NCI-H1417 (cell line): ENCODE measurements around the gene AGMAT.

Source experiments
- DNase-seq, 3 experiments: peaks; one replicate each; lab custom pipeline; 2025; lab: John Stamatoyannopoulos, UW

The AGMAT gene, protein sequence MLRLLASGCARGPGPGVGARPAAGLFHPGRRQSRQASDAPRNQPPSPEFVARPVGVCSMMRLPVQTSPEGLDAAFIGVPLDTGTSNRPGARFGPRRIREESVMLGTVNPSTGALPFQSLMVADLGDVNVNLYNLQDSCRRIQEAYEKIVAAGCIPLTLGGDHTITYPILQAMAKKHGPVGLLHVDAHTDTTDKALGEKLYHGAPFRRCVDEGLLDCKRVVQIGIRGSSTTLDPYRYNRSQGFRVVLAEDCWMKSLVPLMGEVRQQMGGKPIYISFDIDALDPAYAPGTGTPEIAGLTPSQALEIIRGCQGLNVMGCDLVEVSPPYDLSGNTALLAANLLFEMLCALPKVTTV

DNA sequence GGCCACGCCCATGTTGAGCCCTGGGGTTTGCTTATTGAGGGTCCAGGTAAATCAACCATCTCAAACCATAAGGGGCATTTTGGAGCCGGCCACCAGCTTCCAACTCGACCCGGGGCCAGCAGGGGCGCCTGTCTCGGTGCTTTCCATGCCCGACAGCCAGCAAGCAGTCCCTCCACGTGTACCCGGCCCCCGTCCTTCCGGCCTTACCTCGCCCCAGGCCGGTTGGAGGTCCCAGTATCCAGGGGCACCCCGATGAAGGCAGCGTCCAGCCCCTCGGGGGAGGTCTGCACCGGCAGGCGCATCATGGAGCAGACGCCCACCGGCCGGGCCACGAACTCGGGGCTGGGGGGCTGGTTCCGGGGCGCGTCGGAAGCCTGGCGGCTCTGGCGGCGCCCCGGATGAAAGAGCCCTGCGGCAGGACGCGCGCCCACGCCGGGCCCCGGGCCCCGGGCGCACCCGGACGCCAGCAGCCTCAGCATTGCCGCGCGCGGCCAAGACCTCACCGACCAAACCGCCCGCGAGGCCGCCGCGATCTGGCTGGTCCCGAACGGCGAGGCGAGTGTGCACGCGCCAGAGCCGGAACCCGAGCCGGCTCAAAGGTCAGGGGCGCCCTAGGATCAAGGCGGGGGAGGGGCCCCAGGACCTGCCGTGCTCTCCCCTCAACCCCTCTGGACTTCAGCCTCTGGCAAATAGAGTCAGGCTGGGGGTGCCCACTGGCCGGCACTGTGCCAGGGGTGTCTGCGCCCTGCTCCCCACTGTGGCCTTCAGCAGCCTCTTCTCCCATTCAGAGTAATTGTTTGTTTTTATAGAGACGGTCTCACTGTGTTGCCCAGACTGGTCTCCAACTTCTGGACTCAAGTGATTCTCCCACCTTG lies at the start of gene AGMAT:
AGMAT (minus strand) TSS at position 563 of the 875 bp plus-strand sequence; CDS start at position 479, 84 bp downstream.
- DNase-seq: peak in 2 of 3 experiments; percentile 61 to 63

DNA sequence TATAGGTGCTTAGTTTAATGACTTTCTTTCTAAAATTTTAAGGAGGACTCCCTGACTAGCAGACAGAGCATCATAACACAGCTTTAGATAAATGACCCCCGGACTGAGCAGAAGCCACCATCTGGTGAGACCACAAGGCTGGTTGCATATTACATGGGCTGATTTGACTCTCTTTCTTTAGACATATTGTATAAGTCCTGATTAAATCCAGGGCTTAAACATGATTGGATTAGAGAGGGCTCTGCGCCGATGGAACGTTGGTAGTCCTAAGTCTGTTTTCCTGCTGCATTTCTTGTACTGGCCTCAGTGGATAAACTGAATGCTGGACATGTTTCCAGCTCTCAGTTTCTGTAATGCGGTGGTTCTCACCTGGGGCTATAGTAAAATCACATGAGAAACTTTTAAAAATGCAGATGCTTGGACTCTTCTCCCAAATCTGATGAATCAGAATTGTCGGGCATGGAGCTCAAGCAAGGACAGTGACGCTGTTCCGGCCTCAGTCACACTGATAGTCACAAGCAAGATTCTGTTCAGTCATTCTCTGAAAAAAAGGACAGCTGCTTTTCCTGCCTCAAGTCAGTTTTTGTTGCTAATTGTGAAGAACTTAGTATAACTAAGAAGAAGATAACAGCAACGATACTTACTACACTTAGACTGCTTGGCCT lies 49.0 kb upstream of the AGMAT start:
- no peak for DNase-seq

DNA sequence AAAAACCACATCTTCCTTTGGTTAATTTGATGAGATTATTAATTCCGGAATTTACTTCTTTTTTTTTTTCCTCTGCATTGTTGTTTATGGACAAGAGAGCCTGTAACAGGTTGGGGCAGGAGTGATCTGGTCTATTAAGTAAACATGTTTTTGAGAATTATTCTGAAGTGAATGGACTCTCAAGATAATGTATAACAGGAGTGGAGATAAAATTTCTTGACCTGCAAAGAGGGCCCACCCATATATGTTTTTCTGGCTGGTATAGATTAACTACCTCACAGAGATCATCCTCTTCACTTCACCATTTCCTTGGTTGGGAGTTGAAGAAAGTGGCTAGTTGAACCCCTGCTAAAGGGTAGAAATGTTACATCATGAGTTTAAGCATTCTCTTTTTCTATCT lies 43.2 kb upstream of the AGMAT start:
- DNase-seq: no peak

DNA sequence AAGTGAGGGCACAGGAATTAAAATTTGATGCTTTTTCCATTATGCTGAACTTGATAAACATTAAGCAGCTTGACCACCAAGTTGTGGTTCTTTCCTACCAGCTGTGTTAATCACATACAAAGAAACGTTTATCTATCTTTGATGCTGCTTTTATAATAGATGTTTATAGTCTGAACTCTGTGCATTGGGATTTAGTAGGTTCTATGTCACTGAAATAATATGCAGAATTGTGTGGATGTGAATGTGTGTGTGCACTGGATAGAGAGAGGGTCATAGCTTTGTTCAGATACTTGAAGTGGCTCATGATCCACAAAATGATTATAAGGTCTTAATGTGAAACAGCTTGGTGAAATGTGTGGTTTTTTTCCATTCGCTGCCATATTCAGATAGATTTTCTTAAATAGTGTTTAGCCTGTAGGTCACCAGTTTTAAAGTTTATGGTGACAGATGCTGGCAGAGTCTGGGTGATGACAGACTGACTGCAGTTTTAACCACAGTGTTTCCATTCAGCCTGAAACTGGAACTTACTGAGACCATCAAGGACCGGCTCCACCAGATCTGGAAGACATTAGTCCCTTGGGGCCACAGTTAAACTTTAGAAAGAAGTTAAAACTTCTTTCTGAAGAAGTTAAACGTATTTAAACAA lies 42.6 kb upstream of the AGMAT start:
- no peak for DNase-seq

DNA sequence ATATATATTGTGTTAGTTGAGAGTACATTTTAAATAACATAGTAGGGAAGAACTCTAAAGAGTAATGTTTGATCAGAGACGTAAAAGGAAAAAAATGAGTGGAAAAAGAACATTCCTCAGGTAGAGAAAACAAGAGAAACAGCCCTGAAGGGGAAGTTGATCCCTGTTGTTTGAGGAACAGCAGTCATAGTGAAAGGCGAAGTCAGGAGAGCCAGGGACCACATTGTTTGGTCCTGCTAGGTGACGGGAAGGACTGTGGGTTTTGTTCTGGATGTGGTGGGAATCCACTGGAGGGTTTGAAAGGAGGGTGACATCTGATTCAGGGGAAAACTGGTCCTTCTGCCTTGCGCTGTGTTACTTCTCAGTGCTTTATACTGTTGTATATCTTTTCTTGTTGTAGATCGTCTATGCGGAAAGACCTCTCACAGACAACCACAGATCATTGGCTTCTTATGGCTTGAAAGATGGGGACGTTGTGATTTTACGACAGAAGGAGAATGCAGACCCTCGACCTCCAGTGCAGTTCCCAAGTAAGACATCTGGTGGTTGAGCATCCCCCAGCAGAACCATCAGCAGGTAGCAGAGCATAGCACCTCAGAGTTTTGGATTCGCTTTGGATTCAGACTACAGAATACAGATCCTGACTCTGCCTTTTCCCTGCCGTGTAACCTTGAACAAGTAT lies 41.6 kb upstream of the AGMAT start:
- no peak for DNase-seq

DNA sequence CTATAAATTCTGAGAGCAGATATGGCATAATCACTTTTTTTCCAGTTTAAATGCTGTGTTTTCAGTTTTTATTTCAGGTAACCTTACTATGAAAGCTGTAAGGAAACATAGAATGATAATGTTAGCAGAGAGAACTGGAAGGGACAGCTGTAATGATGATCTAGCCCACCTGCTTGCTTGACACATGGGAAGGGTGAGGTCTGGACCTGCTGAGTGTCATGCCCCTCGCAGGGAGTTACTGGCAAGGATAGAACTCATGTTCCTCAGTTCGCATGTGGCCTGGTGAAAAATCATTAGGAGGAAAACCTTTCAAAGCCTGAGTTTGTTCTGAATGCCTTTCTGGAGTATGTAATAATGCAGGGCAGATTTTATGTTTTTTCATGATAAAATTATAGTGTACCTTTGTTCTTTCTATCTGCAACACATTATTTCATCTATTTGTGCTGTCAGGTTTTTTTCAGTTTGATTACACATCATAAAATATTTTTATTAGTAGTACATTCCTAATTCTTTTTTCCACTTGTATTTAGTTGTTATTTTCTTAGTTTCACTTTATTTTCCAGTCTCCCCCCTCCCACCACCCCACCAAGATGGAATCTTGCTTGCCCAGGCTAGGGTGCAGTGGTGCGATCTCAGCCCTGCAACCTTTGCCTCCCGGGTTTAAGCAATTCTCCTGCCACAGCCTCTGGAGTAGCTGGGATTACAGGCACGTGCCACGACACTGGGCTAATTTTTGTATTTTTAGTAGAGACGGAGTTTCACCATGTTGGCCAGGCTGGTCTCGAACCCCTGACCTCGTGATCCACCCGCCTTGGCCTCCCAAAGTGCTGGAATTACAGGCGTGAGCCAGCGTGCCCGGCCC lies 40.4 kb upstream of the AGMAT start:
- no peak for DNase-seq

DNA sequence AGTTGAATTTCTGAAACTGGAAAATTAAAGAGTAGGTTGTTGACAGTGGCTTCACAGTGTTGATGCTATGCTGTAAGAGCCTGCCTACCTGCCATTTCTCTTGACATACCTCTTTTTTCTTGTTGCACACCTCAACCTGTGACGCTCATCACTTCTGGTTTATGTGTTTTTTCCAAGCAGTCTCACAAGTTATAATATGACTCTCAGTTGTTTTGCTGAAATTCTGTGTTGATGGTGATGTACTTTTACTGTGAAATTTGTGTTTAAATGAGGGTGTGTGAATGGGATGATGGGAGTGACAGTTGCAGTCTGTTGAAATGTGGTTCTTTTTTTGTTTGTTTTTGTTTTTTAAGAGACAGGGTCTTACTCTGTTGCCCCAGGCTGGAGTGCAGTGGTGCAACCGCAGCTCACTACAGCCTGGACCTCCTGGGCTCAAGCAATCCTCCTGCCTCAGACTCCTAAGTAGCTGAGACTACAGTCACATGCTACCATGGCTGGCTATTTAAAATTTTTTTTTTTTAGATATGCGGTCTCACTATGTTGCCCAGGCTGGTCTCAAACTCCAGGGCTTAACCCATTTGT lies 39.4 kb upstream of the AGMAT start:
- no peak for DNase-seq

DNA sequence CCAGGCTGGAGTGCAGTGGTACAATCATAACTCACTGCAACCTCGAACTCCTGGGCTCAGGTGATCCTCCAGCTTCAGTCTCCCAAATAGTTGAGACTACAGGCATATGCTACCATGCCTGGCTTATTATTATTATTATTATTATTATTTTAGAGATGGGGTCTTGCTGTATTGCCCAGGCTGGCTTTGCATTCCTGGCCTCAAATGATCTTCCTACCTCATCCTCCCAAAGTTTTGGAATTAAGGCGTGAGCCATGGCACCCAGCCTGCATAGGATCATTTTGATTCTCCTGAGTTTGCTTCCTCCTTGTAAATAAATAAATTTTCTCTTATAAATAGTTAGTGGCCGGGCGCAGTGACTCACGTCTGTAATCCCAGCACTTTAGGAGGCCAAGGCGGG lies 38.6 kb upstream of the AGMAT start:
- DNase-seq: no peak

DNA sequence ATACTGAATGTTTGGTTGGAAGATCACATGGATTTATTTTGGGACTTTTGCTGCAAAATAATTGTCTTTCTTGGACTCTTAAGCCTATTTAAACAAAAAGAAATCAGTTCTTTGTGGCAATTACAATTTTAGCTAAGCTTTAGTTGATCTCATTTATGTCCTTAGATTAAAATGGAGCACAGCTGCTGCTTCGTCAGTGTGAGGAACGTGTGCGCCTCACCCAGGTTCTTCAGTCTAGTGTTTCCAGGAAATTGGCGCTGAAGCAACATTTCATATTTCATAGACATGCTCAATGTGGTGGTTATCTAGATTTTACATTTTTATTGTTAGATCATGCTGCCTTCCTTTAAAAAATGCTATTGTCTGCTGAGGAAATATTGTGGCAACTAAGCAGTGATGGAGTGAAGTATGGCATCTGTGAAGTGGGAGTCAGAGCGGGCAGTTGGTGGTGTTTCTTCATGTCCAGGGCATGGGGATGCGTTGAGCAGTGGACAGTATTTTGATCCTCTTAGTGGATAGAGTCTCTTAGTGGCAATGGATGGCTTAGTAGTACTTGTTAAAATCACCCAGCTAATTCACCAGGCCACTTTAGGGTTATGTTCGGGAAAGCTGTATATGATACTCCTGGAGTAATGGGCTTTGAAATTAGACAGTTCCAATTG lies 38.0 kb upstream of the AGMAT start:
- no peak for DNase-seq

DNA sequence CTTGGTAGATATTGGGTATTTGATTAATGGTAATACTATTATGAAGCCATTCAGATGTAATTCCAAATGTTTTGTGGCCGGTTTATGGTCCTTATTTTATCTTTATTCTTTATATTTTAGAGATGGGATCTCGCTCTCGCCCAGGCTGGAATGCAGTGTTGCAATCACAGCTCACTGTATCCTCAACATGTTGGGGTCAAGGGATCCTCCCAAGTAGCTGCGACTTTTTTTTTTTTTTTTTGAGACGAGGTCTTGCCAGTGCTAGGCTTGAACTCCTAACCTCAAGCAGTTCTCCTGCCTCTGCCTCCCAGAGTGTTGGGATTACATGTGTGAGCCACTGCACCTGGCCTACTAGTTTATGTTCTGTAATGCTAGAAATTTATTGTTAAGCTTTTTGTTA lies 37.1 kb upstream of the AGMAT start:
- no peak for DNase-seq

DNA sequence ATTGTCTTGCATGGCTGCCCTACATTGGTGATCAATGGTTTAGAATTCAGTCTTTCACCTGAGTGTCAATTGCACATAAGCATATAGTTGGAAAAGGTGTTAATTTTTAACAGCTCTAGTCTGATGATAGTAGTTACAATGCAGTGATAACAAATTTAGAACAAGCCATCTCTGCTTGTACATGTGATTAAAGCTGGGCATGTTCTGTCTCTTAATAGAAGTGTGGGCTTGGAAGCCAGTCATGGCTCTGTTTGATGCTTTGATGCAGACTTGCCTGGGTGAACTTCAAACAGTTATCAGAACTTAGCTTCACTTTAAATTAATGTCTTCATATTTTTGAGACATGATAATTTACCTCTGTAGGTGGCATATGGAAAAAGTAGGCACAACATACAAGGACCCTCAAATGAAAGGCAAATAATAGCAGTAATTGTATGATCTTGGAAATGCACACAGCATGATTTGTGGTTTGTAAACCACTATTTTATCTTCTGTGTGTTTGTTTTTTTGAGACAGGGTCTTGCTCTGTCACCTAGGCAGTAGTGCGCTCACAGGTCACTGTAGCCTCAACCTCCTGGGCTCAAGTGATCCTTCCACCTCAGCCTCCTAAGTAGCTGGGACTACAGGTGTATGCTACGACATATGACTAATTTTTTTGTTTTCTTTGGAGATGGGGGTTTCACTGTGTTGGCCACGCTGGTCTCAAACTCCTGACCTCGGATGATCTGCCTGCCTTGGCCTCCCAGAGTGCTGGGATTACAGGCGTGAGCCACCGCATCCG lies 36.2 kb upstream of the AGMAT start:
- DNase-seq: no peak

DNA sequence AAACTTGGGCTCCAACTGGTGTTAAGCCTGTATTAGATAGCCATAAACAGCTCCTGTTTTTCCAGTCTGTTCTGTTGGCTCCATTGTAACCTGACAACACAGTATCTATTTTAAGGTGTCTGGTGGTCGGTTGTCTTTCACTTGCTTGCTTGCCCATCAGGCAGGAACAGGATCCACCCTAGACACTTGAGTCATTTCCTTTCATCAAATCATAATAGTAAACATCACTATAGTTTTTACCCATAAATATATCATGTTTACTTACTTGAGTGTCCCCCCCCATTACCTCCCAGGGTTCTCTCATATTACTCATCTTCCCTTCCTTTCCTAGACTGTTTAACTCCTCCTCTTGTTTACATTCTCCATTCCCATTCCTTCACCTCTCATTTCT lies 35.3 kb upstream of the AGMAT start:
- peak in 1 of 3 experiments; percentile 16 for DNase-seq

DNA sequence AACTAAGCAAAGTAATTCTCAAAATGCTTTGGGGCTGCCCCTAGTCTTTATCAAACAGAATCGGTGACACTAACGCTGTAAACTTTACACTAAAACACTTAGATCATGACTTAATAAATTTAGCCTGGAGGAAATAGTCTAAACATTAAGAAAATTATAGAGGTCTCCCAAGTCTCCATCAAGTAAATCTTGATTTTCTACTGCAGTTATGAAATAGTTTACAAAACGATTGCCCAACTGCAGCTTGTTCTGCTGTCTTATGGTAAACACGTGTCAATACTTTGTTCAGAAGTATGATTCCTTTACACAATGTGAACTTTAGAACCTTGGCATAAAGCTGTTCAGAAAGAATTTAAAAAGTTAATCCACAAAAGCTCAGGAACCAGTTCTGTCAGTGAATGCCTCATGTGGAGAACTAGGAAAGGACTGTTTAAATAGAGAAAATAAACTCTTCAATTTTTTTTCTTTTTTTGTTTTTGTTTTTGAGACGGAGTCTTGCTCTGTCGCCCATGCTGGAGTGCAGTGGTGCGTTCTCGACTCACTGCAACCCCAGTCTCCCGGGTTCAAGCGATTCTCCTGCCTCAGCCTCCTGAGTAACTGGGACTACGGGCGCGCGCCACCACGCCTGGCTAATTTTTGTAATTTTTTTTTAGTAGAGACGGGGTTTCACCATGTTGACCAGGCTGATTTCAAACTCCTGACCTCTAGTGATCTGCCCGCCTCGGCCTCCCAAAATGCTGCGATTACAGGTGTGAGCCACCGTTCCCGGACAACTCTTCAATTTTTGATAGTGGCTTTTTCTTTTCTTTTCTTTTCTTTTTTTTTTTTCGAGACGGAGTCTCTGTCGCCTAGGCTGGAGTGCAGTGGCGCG lies 34.0 kb upstream of the AGMAT start:
- no peak for DNase-seq

DNA sequence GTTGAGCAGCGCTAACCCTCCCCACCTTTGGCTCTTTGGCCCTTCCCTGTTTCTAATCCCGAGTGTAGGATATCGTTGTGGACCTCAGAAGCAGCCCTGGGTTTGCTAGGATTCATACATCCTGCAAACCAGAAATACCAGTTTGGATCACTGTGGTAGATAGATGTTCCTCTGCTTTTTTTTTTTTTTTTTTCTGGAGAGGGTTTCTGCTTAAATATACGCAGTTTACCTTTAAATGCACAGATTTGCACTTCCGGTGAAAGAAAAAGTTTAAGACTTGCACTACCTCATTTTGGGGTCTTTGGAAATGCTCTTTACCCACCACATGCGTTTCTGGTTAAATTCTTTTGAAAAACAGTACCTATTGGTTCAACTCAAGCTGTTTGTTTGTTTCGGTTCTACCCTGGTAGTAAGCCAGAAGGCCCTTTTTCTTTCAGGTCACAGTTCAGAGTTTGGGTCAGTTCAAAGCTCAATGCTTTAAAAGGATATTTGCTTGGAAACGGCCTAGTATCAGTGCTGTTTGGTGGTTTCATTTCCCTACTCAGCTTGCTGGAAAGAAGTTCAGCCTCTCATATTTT lies 33.3 kb upstream of the AGMAT start:
- peak in 1 of 3 experiments; percentile 79 for DNase-seq

DNA sequence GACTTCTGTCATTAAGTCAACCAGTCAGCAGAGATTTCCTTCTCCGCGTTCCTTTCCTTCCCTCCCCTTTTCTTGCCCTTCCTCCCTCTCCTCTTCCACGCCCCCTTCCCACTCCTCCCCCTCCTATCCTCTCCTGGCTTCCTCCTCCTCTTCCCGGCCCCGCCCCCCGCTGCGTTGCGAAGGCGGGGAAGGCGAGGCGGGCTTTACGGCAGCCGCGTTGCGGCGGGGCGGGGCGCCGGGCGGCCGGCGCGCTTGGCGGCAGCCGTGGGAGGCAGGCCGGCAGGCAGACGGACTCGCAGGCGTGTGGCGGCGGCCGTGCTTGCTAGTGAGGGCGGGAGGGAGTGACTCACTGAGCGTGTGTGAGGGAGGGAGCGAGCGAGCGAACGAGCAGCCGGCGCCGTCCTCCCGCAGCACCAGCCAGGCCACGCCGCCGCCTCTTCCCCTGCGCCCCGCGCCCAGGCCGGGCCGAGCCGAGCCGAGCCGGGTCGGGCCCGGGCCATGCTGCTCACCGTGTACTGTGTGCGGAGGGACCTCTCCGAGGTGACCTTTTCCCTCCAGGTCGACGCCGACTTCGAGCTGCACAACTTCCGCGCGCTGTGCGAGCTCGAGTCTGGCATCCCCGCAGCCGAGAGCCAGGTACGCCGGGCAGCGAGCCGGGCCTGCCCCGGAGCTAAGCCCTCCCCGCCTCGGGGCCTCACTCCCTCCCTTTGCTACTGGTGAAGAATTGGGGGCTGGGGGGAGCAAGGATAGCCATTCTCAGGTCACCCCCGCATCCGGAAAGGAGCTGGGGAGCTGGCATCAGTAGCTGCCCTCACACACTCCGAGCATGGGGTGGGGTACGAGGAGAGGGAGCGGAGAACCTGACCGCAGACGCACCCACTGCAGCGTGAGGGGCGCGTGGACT lies 32.6 kb upstream of the AGMAT start, which contains the start of gene DDI2:
DDI2 (plus strand) TSS at position 286 of the 904 bp plus-strand sequence; CDS start at position 499, 213 bp downstream.
- DNase-seq: peak; percentile 96 to 98 (median 97)
